H1 (cell line): ENCODE data around the gene CWF19L1. TPM values are rescaled to one million over a fixed set of nuclear protein-coding genes. Genes with fewer than 3 reads are reported as not detected.

Experiments used
- CTCF ChIA-PET: fragments of 300-600 bp; sonication (Branson Sonifier 250); formaldehyde crosslinking; loops from one replicate; lab custom pipeline; 2021; ENCODE audit not compliant: partially characterized antibody; lab: Charles Lee
- POLR2A ChIA-PET: fragments of 300-600 bp; sonication (Branson Sonifier 250); formaldehyde crosslinking; loops from one replicate; lab custom pipeline; 2021; ENCODE audit warnings: inconsistent platforms; ENCODE audit not compliant: partially characterized antibody; lab: Charles Lee
- DNase-seq, 2 experiments: peaks; one replicate each; pipeline versions ENCODE4 v3.0.0 to v3.0.0-alpha.2; 2010 to 2022; ENCODE audit warnings: low spot score in 2 of 2, low read depth in 1 of 2, mixed read lengths in 1 of 2
- FAIRE-seq: peaks from 2 replicates; lab custom pipeline; 2011; peaks lifted over from hg19 to GRCh38; lab: Jason Lieb, UNC
- H2AFZ ChIP-seq: 2 replicates; pipeline ENCODE4 v1.8.1; 2012; ENCODE audit warnings: low read length, inconsistent platforms
- H2AK5ac ChIP-seq: 2 replicates; pipeline ENCODE4 v1.6.1; 2013; ENCODE audit warnings: low read depth, low read length
- H2BK120ac ChIP-seq: replicated peaks from 2 replicates; pipeline ENCODE3; 2013; ENCODE audit warnings: low read depth, low read length, inconsistent platforms
- H2BK12ac ChIP-seq: 2 replicates; pipeline ENCODE4 v1.6.1; 2013; ENCODE audit warnings: low read depth, low read length
- H2BK15ac ChIP-seq: 2 replicates; pipeline ENCODE4 v1.6.1; 2013; ENCODE audit warnings: low read length
- H2BK20ac ChIP-seq: 2 replicates; pipeline ENCODE4 v1.6.1; 2013; ENCODE audit warnings: low read length
- H2BK5ac ChIP-seq: 2 replicates; pipeline ENCODE4 v1.6.1; 2013; ENCODE audit warnings: low read depth, low read length
- H3K14ac ChIP-seq: 2 replicates; pipeline ENCODE4 v1.6.1; 2013; ENCODE audit warnings: inconsistent platforms; ENCODE audit not compliant: insufficient read length
- H3K18ac ChIP-seq: 2 replicates; pipeline ENCODE4 v1.6.1; 2013; ENCODE audit warnings: low read length; ENCODE audit errors: extremely low read depth
- H3K23ac ChIP-seq: 2 replicates; pipeline ENCODE4 v1.6.1; 2013; ENCODE audit warnings: inconsistent platforms; ENCODE audit not compliant: insufficient read length
- H3K23me2 ChIP-seq: 2 replicates; pipeline ENCODE4 v1.6.1; 2013; ENCODE audit warnings: low read depth, low read length
- H3K27ac ChIP-seq: 2 replicates; pipeline ENCODE4 v1.6.1; 2011; ENCODE audit warnings: low read depth, low read length, inconsistent platforms
- H3K27me3 ChIP-seq, 4 experiments: replicated peaks in 1 of 4; 1 replicate in 1 of 4; 2 replicates in 3 of 4; pipeline versions ENCODE4 v1.6.1 to v1.8.1; 2011 to 2013; ENCODE audit warnings: low read length in 3 of 4, mild to moderate bottlenecking in 3 of 4, inconsistent platforms in 2 of 4, mixed read lengths in 2 of 4, moderate library complexity in 1 of 4; ENCODE audit not compliant: control insufficient read depth in 3 of 4, insufficient read depth in 3 of 4; ENCODE audit errors: extremely low read depth in 1 of 4
- H3K36me3 ChIP-seq, 4 experiments: 2 replicates each; pipeline versions ENCODE4 v1.6.1 to v1.8.1; 2011 to 2013; ENCODE audit warnings: mild to moderate bottlenecking in 4 of 4, low read length in 3 of 4, moderate library complexity in 2 of 4, control low read depth in 1 of 4, inconsistent platforms in 1 of 4; ENCODE audit not compliant: insufficient read depth in 4 of 4, control insufficient read depth in 2 of 4
- H3K4ac ChIP-seq: replicated peaks from 2 replicates; pipeline ENCODE3; 2013; ENCODE audit warnings: low read length, low read depth, mixed read lengths, inconsistent platforms; ENCODE audit not compliant: insufficient read length
- H3K4me1 ChIP-seq, 4 experiments: replicated peaks in 1 of 4; 1 replicate in 1 of 4; 2 replicates in 3 of 4; pipeline versions ENCODE4 v1.6.1 to v1.8.1; 2011 to 2013; ENCODE audit warnings: low read length in 3 of 4, inconsistent platforms in 2 of 4, mixed read lengths in 1 of 4; ENCODE audit not compliant: insufficient read depth in 4 of 4, control insufficient read depth in 3 of 4
- H3K4me2 ChIP-seq, 2 experiments: 2 replicates each; pipeline versions ENCODE4 v1.6.1 to v1.8.1; 2011 to 2013; ENCODE audit warnings: low read depth in 2 of 2, low read length in 2 of 2, control low read depth in 1 of 2, inconsistent platforms in 1 of 2, mild to moderate bottlenecking in 1 of 2; ENCODE audit not compliant: insufficient read depth in 1 of 2
- H3K4me3 ChIP-seq, 4 experiments: fragments of 200-600, 300-600 bp in 1 of 4; sonication (generic), shearing (Covaris generic), sonication (Bioruptor Twin) in 1 of 4; 2 replicates each; pipeline versions ENCODE4 v1.5.1 to v1.8.1; 2011 to 2016; ENCODE audit warnings: low read length in 4 of 4, low read depth in 3 of 4, control low read depth in 2 of 4, inconsistent platforms in 2 of 4, mild to moderate bottlenecking in 2 of 4, mixed read lengths in 1 of 4, moderate library complexity in 1 of 4; ENCODE audit not compliant: insufficient read depth in 2 of 4; ENCODE audit errors: extremely low read depth in 1 of 4
- H3K56ac ChIP-seq: replicated peaks from 2 replicates; pipeline ENCODE3; 2013; ENCODE audit warnings: low read depth, mild to moderate bottlenecking, mixed read lengths, low read length, inconsistent platforms; ENCODE audit not compliant: insufficient read length
- H3K79me1 ChIP-seq: 2 replicates; pipeline ENCODE4 v1.6.1; 2013; ENCODE audit warnings: low read depth, low read length, control low read depth
- H3K79me2 ChIP-seq, 2 experiments: 2 replicates each; pipeline versions ENCODE4 v1.6.1 to v1.8.1; 2012 to 2013; ENCODE audit warnings: low read length in 2 of 2, mild to moderate bottlenecking in 2 of 2, inconsistent platforms in 1 of 2; ENCODE audit not compliant: insufficient read depth in 2 of 2, control insufficient read depth in 1 of 2
- H3K9ac ChIP-seq, 4 experiments: replicated peaks in 1 of 4; 1 replicate in 1 of 4; 2 replicates in 3 of 4; pipeline versions ENCODE4 v1.6.1 to v1.8.1; 2011 to 2013; ENCODE audit warnings: low read depth in 3 of 4, low read length in 3 of 4, control low read depth in 2 of 4, mild to moderate bottlenecking in 2 of 4, moderate library complexity in 2 of 4, inconsistent platforms in 1 of 4; ENCODE audit errors: extremely low read depth in 1 of 4
- H3K9me3 ChIP-seq, 2 experiments: 2 replicates each; pipeline versions ENCODE4 v1.6.1 to v1.8.1; 2012 to 2013; ENCODE audit warnings: mild to moderate bottlenecking in 2 of 2, moderate library complexity in 2 of 2, control low read depth in 1 of 2, inconsistent platforms in 1 of 2, low read depth in 1 of 2, low read length in 1 of 2, mixed read lengths in 1 of 2; ENCODE audit not compliant: insufficient read depth in 2 of 2
- H4K20me1 ChIP-seq, 2 experiments: replicated peaks in 1 of 2; 2 replicates each; pipeline versions ENCODE3 to v1.8.1; 2011 to 2013; ENCODE audit warnings: inconsistent platforms in 2 of 2, low read length in 2 of 2, mild to moderate bottlenecking in 1 of 2; ENCODE audit not compliant: insufficient read depth in 2 of 2, control insufficient read depth in 1 of 2
- H4K5ac ChIP-seq: 2 replicates; pipeline ENCODE4 v1.6.1; 2013; ENCODE audit warnings: low read length, low read depth, mixed read lengths, inconsistent platforms; ENCODE audit not compliant: insufficient read length
- H4K8ac ChIP-seq: 2 replicates; pipeline ENCODE4 v1.8.0; 2013; ENCODE audit warnings: mild to moderate bottlenecking, moderate library complexity, low read length, inconsistent platforms; ENCODE audit not compliant: insufficient read depth; ENCODE audit errors: extremely low read depth
- H4K91ac ChIP-seq: replicated peaks from 2 replicates; pipeline ENCODE3; 2013; ENCODE audit warnings: low read length, mixed read lengths, inconsistent platforms; ENCODE audit not compliant: insufficient read length
- KDM4A ChIP-seq: IDR thresholded peaks from one replicate; pipeline ENCODE4 v1.7.1; 2012; ENCODE audit warnings: low read depth, mild to moderate bottlenecking, moderate library complexity, low read length, inconsistent platforms; ENCODE audit not compliant: severe bottlenecking
- RFX5 ChIP-seq: IDR thresholded peaks from 2 replicates; pipeline ENCODE4 v1.6.1; 2011; ENCODE audit warnings: low read depth, low read length, improper control_type of control experiment, borderline replicate concordance
- TAF7 ChIP-seq: optimal IDR thresholded peaks from 2 replicates; pipeline ENCODE3; 2011; ENCODE audit warnings: low read depth, mild to moderate bottlenecking, inconsistent platforms, low read length, moderate library complexity, borderline replicate concordance
- WGBS, 2 experiments: shearing (Covaris generic) in 1 of 2; methylation state at CpG; one replicate each; pipeline versions ENCODE4 v1.1.6 to v1.1.7; 2013 to 2015; ENCODE audit warnings: low lambda C conversion rate in 2 of 2, mixed read lengths in 2 of 2, inconsistent platforms in 1 of 2, low coverage in 1 of 2, missing lambda C conversion rate in 1 of 2; ENCODE audit not compliant: insufficient replicate concordance in 2 of 2, insufficient coverage in 1 of 2, insufficient read length in 1 of 2; ENCODE audit errors: extremely low coverage in 1 of 2, missing lambda C conversion rate in 1 of 2; 5-methylcytosine and 5-hydroxymethylcytosine counted together
- polyA plus RNA-seq, 7 experiments: library from polyadenylated mRNA; depleted of rRNA in 3 of 7; stranded (reverse) in 5 of 7; unstranded in 2 of 7; fragments of >200 nt in 5 of 7; fragments of 200-250 nt in 2 of 7; gene quantifications; 1 replicate in 5 of 7; 2 replicates in 1 of 7; 4 replicates in 1 of 7; pipeline versions ENCODE4 v1.2.1 to v1.2.3, GENCODE V29; 2011 to 2013; ENCODE audit warnings: missing spikeins in 2 of 7, mixed read lengths in 2 of 7
- total RNA-seq: library from RNA; stranded (reverse); fragmentation: NEBNext Ultra II Directional; extraction: Animal tissue kit (Norgen Biotek cat#: 25700); gene quantifications from 2 replicates; pipeline ENCODE4 v1.2.1, GENCODE V29; 2021

The CWF19L1 gene
- total and polyA plus RNA-seq, 2 of the 8 experiments (the other 6 are each of a cell fraction or from before 2014, with no cell fraction given), result 11.1 to 29.9 TPM

GRCh38 chr10:100245484-100246220 is 21.8 kb downstream of the CWF19L1 start:
- Histone ChIP-seq H3K23ac (no peak overlapping the region), H2BK20ac (no peak overlapping the region), H2AFZ (no peak overlapping the region), H4K8ac (no peak overlapping the region), H2AK5ac (no peak overlapping the region), H4K5ac (no peak overlapping the region), H3K79me2 (no peaks in the 10 kb centered on the region), H4K20me1 (peaks cover 0 to 2% of the 10 kb centered on the region in 2 experiments), H3K27ac (no peak overlapping the region), H3K56ac (no peak overlapping the region), H2BK120ac (no peak overlapping the region), H3K4me3 (no peak overlapping the region), H3K27me3 (no peaks in the 10 kb centered on the region), H2BK12ac (no peak overlapping the region), H3K14ac (no peak overlapping the region), H2BK5ac (no peak overlapping the region), H3K9me3 (no peaks in the 10 kb centered on the region), H3K4me1 (no peaks in the 10 kb centered on the region), H4K91ac (no peak overlapping the region), H2BK15ac (no peak overlapping the region), H3K79me1 (no peaks in the 10 kb centered on the region), H3K9ac (no peak overlapping the region), H3K36me3 (peaks cover 9 to 40% (median 25%) of the 10 kb centered on the region in 4 experiments), H3K23me2 (no peaks in the 10 kb centered on the region), H3K18ac (no peak overlapping the region), H3K4me2 (no peak overlapping the region), H3K4ac (no peak overlapping the region)
- TF ChIP-seq RFX5 (no peak), TAF7 (no peak), KDM4A (no peak)
- ChIA-PET CTCF (no interaction called here), POLR2A (no interaction called here)
- FAIRE-seq (no peak), DNase-seq (no peak)
- WGBS, 2 experiments, result 88% methylated on average over 5 of the region's 5 CpGs; no CpG with 5 or more reads in 1 of the 2 experiments
